Heart left ventricle (tissue), 16 donors: ENCODE results near the gene QRSL1. TPM values are rescaled to one million over a fixed set of nuclear protein-coding genes. Genes with fewer than 3 reads are reported as not detected.
A peak's percentile ranks its signal among the peaks of the same experiment; 100 is the strongest.

Experiments
- ATAC-seq, 4 donors: fragments of 200-7000 bp; cut with Tn5 transposase; one replicate each; pipeline ENCODE4 v1.9.1; 2020 to 2022; ENCODE audit warnings: moderate library complexity in 4 of 4, mild to moderate bottlenecking in 3 of 4, moderate number of reproducible peaks in 1 of 4
- DNase-seq, 5 donors: peaks; one replicate each; pipeline ENCODE4 v3.0.0-alpha.2; 2020
- H3K27ac ChIP-seq, 12 donors: fragments of 200-600 bp; sonication (generic) in 4 of 12; one replicate each; pipeline versions ENCODE4 v1.5.0 to v1.8.0; 2016 to 2022; ENCODE audit warnings: mild to moderate bottlenecking in 2 of 12
- H3K27me3 ChIP-seq, 9 donors: fragments of 200-600 bp; sonication (generic) in 2 of 9; one replicate each; pipeline versions ENCODE4 v1.5.1 to v1.8.0; 2016 to 2022; ENCODE audit warnings: mild to moderate bottlenecking in 3 of 9
- H3K36me3 ChIP-seq, 9 donors: fragments of 200-600 bp; sonication (generic) in 2 of 9; one replicate each; pipeline versions ENCODE4 v1.5.0 to v1.8.0; 2018 to 2022; ENCODE audit warnings: mild to moderate bottlenecking in 2 of 9
- H3K4me1 ChIP-seq, 12 donors: fragments of 200-600 bp; sonication (generic) in 4 of 12; one replicate each; pipeline versions ENCODE4 v1.5.0 to v1.8.0; 2016 to 2022; ENCODE audit warnings: mild to moderate bottlenecking in 3 of 12
- H3K4me3 ChIP-seq, 12 donors: fragments of 200-600 bp; sonication (generic) in 4 of 12; one replicate each; pipeline versions ENCODE4 v1.5.0 to v1.8.0; 2017 to 2022; ENCODE audit warnings: mild to moderate bottlenecking in 9 of 12, moderate library complexity in 4 of 12
- H3K9me3 ChIP-seq, 12 donors: fragments of 200-600 bp; sonication (generic) in 4 of 12; one replicate each; pipeline versions ENCODE4 v1.5.0 to v1.8.0; 2016 to 2022; ENCODE audit warnings: mild to moderate bottlenecking in 1 of 12
- POLR2A ChIP-seq, 2 donors: fragments of 450-650 bp; IDR thresholded peaks; one replicate each; pipeline ENCODE4 v1.6.1; 2017; ENCODE audit warnings: antibody characterized with exemption in 2 of 2, mild to moderate bottlenecking in 2 of 2, moderate library complexity in 2 of 2
- WGBS, 4 donors: extraction: QIAGEN DNeasy Blood & Tissue Kit in 2 of 4; methylation state at CpG; one replicate each; pipeline versions ENCODE4 v1.1.5 to v1.1.7; 2013 to 2018; 5-methylcytosine and 5-hydroxymethylcytosine counted together
- intact Hi-C, 10 donors: fragments of 100-400 bp; cut with DNase I; formaldehyde crosslinking; loops; one replicate each; pipeline versions ENCODE4 v1.11.1 to v1.14.2; 2022
- polyA plus RNA-seq, 2 donors: library from polyadenylated mRNA; stranded (reverse); fragments of 200-250 nt; gene quantifications; one replicate each; pipeline ENCODE4 v1.2.3, GENCODE V29; 2013
- total RNA-seq, 9 donors: library from RNA; depleted of rRNA in 2 of 9; stranded (reverse); fragments of >200 nt in 2 of 9; fragmentation: NEBNext Ultra II Directional in 3 of 9; extraction: Animal tissue kit (Norgen Biotek cat#: 25700) in 3 of 9; gene quantifications; one replicate each; pipeline versions ENCODE4 v1.1.0 to v1.2.4, GENCODE V29; 2016 to 2023
- TF ChIP-seq, protein P1 (sequence below), 12 donors: fragments of 200-600 bp; sonication (generic) in 4 of 12; IDR thresholded peaks; one replicate each; pipeline versions ENCODE4 v1.5.0 to v1.8.0; 2018 to 2022; ENCODE audit warnings: antibody characterized with exemption in 12 of 12, mild to moderate bottlenecking in 5 of 12
- donor health status: ischemic (EF 13 %, LVEDD 7.1; RV severe dilation, severe dysfunction).
- donor health status: healthy with polysubstance abuse.
- donor health status: DM: no; HTN: yes; CAD: no.
- donor health status: DM: no; HTN: no; CAD: no.
- donor health status: ischemic (EF 25% LVEDD 6.9; RV normal size, moderate dysfunction).
- donor health status: ischemic (EF 25% LVEDD 5.7; RV mildly dilated, moderate dysfunction).
- donor health status: healthy.
- donor health status: DM: yes; HTN: yes; CAD: no.
- donor health status: ischemic (EF 35%, LVEDD 5.7; RV mildly dilated, moderate dysfunction).
- donor health status: nonischemic (EF 11% LVEDD 7.7; RV severe dilation, severe dysfunction).
- donor health status: DM: yes; HTN: yes; CAD: no.
- donor health status: PGD.
- donor health status: ischemic (EF 29% LVEDD 5.4; RV normal size, mild dysfunction).
- donor health status: nonischemic (EF 23%, LVEDD 6.1; RV moderate dilation, normal function).

The QRSL1 gene
- total and polyA plus RNA-seq, 11 donors = 8.6 to 18.9 (median 14.4) TPM

DNA sequence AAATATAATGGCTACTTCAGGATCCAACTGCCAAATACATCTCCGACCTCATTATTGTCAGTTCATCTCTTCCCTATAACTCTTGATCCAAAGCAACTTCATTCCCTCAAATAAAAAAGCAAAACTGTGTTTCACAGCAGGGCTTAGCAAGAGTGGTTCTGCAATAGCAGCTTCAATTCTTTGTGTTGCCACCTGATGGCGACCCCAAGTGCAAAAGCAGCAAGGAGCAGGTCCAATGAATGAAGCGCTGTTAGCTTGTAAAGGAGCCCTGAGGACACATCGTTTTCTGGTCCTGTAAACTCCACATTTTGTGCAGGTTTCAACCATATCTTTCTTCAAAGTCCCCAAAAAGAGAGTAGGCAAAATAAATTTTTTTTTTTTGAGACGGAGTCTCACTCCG lies 19.7 kb upstream of the QRSL1 start:
- Histone ChIP-seq H3K4me3 (no peak overlapping the region), H3K27me3 (no peaks in the 10 kb centered on the region), H3K9me3 (no peaks in the 10 kb centered on the region), H3K27ac (no peak overlapping the region), H3K4me1 (no peaks in the 10 kb centered on the region), H3K36me3 (peaks cover 0 to 34% (median 3%) of the 10 kb centered on the region in 9 donors)
- no peak for ATAC-seq
- no peak for DNase-seq
- TF ChIP-seq, protein P1, sequence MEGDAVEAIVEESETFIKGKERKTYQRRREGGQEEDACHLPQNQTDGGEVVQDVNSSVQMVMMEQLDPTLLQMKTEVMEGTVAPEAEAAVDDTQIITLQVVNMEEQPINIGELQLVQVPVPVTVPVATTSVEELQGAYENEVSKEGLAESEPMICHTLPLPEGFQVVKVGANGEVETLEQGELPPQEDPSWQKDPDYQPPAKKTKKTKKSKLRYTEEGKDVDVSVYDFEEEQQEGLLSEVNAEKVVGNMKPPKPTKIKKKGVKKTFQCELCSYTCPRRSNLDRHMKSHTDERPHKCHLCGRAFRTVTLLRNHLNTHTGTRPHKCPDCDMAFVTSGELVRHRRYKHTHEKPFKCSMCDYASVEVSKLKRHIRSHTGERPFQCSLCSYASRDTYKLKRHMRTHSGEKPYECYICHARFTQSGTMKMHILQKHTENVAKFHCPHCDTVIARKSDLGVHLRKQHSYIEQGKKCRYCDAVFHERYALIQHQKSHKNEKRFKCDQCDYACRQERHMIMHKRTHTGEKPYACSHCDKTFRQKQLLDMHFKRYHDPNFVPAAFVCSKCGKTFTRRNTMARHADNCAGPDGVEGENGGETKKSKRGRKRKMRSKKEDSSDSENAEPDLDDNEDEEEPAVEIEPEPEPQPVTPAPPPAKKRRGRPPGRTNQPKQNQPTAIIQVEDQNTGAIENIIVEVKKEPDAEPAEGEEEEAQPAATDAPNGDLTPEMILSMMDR (IDR thresholded peaks at IDR 0.05) = peak in 3 of 12 donors; percentile 5 to 20 (median 12)
- no peak for TF ChIP-seq POLR2A (IDR thresholded peaks at IDR 0.05)
- intact Hi-C loops = loop anchor here in 4 of 10 donors (5.0 to 10.0 kb wide), 2 partner anchors 365 to 368 kb away; partner anchors contain the start of gene CD24 (in 3 of the 4)
- 81 to 85% (median 84%) methylated on average over 6 of the region's 6 CpGs for WGBS, 4 donors

DNA sequence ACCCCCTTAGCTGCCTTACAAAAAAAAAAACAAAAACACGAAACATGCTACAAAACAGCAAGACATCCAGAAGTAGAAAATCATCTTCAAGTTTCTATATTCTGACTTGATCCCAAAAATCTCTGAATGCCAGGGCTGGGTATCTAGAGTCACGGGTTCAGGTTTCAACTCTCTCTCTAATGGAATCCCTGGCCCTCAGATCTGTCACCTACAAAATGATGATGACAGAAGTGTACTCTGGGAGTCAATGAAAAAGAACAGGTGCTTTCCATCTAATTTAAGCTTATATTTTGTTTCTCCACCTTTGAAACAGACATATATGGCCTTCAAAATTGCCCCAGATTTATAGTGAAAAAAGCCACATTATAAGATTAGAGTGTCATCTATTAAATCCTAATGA lies 18.3 kb upstream of the QRSL1 start:
- Histone ChIP-seq H3K27me3 (no peaks in the 10 kb centered on the region), H3K4me3 (no peak overlapping the region), H3K4me1 (no peaks in the 10 kb centered on the region), H3K27ac (no peak overlapping the region), H3K9me3 (no peaks in the 10 kb centered on the region), H3K36me3 (peaks cover 0 to 45% (median 4%) of the 10 kb centered on the region in 9 donors)
- ATAC-seq (no peak), DNase-seq (no peak)
- WGBS, 4 donors = 63 to 84% (median 81%) methylated on average over 2 of the region's 2 CpGs
- intact Hi-C loops = loop anchor here in 1 of 10 donors (10.0 kb wide), 1 partner anchor 364 kb away; the partner anchor contains the start of gene CD24
- TF ChIP-seq POLR2A (IDR thresholded peaks at IDR 0.05) = no peak
- TF ChIP-seq, protein P1 (IDR thresholded peaks at IDR 0.05) = no peak

DNA sequence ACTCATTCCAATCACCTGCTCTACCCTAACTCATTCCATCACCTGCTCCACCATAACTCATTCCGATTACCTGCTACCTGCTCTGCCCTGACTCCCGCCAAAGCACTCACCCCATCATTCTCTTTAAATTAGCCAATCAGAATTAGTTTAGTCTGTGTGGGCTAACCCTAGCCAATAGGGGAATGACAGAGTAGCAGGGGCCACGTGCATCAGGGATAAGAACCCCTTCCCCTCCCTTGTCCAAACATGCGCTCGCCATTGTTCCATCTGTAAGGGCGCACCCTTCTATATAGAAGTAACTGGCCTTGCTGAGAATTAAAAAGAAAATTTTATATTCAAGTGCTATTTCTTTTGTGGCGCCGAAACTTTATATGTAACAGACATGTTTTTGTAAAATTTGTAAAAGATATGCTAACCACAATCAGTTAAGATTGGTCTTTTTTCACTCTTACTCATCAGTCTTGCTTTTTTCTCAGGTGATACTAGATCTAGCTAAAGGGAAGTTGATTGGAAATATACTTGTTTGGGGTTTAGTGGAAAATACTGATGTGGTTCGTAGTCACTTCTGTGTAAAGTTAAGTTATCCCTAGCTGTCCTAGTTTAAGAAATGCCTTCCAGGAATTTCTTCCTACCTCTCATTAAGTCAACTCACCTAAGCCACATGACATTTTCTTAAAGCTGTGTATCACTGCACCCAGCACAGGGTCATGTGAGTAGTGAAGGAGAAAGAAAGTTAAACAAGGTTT lies 16.5 kb upstream of the QRSL1 start:
- H3K9me3 ChIP-seq = no peaks in the 10 kb centered on the region
- H3K36me3 ChIP-seq = peaks cover 0 to 61% (median 7%) of the 10 kb centered on the region in 9 donors
- intact Hi-C loops = loop anchor here in 1 of 10 donors (10.0 kb wide), 1 partner anchor 362 kb away; the partner anchor contains the start of gene CD24
- 96 to 97% (median 97%) methylated on average over 9 of the region's 9 CpGs for WGBS, 4 donors
- DNase-seq = no peak
- TF ChIP-seq, protein P1 (IDR thresholded peaks at IDR 0.05) = no peak
- no peak for TF ChIP-seq POLR2A (IDR thresholded peaks at IDR 0.05)
- H3K27me3 ChIP-seq = no peaks in the 10 kb centered on the region
- no peaks in the 10 kb centered on the region for H3K4me1 ChIP-seq
- no peak overlapping the region for H3K4me3 ChIP-seq
- no peak overlapping the region for H3K27ac ChIP-seq
- no peak for ATAC-seq

DNA sequence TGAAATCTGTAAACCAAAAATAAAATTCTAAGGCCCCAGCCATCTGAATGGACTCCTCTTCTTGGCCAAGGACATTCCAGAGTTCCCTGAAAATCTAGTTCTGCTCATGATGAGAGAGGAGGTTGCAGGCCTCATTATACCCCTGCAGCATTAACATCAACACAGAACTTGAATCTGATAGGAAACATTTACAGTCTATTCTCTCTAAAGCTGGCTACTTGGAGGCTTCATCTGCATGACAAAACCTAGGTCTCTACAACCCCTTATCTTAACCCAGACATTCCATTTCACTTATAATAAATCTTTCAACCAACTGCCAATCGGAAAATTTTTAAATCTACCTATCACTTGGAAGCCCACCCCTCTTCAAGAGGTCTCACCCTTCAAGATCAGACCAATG lies 15.8 kb upstream of the QRSL1 start:
- DNase-seq (no peak), ATAC-seq (no peak)
- 90 to 95% (median 92%) methylated on average over 1 of the region's 1 CpG for WGBS, 4 donors
- intact Hi-C loops = loop anchor here in 1 of 10 donors (10.0 kb wide), 1 partner anchor 361 kb away; the partner anchor contains the start of gene CD24
- no peak overlapping the region for H3K27ac ChIP-seq
- H3K4me3 ChIP-seq = no peak overlapping the region
- H3K36me3 ChIP-seq = peaks cover 0 to 69% (median 11%) of the 10 kb centered on the region in 9 donors
- no peaks in the 10 kb centered on the region for H3K27me3 ChIP-seq
- TF ChIP-seq, protein P1 (IDR thresholded peaks at IDR 0.05) = no peak
- no peak for TF ChIP-seq POLR2A (IDR thresholded peaks at IDR 0.05)
- H3K9me3 ChIP-seq = no peaks in the 10 kb centered on the region
- H3K4me1 ChIP-seq = no peaks in the 10 kb centered on the region
